ENCODE measurements around the gene PRDM15. TPM values are rescaled to one million over a fixed set of nuclear protein-coding genes. Genes with fewer than 3 reads are reported as not detected.

PRDM15 gene
- total and polyA plus RNA-seq, 2 donors (not counting 3 experiments of a cell fraction or from before 2014, with no cell fraction given), result 11.8 to 12.9 TPM

DNA sequence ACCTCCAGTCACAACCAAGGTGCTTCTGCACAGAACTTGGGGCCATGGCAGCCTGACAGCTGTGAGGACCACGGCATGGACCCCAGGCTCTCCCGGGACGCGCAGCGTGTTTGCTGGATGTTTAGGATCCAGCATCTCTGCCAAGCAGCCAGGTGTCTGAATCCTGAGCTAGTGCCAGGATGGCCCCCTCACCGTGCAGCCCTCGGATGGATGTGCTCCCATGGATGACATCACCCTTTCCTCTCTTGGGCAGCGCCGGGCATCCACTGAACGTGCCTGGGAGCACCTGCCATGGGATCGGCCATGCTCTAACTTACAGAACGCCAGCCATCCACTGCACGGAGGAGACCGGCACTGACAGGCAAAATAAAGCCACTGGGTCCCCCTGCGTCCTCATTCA is 53.9 kb downstream of the PRDM15 start:
- no peak for DNase-seq (ENCODE audit: low read depth, low spot score)
- H3K27me3 ChIP-seq (ENCODE audit: control insufficient read depth in 2 of 2, insufficient read depth in 2 of 2, low read length in 2 of 2), result no peaks in the 10 kb centered on the region
- H3K9me3 ChIP-seq (replicated peaks; ENCODE audit: control insufficient read depth, insufficient read depth, low read length), result no peaks in the 10 kb centered on the region
- H3K9ac ChIP-seq (replicated peaks; ENCODE audit: extremely low read depth, insufficient read depth, low read length), result no peak overlapping the region
- CTCF ChIA-PET, result interaction anchor here (1.1 to 1.3 kb wide), 2 partner anchors 8 to 292 kb away, joined by 6 to 9 read pairs; no protein-coding TSS in a partner anchor
- H3K27ac ChIP-seq (ENCODE audit: insufficient read depth, low read depth, low read length), result no peak overlapping the region
- intact Hi-C loops (cut with micrococcal nuclease), result no loop called here
- H3K4me3 ChIP-seq (replicated peaks in 1 of 3; ENCODE audit: insufficient read depth in 1 of 3, low read depth in 1 of 3, low read length in 3 of 3), result no peak overlapping the region
- H3K79me2 ChIP-seq (ENCODE audit: control insufficient read depth, insufficient read depth, low read length), result no peaks in the 10 kb centered on the region
- no peak overlapping the region for H3K4me2 ChIP-seq (ENCODE audit: insufficient read depth, low read length)
- no TSS peak for BruUV-seq (replicated peaks)
- dilution Hi-C loops (cut with MboI; ENCODE audit: extremely low pct_ligation_motif_present, low sequenced_read_pairs), result no loop called here
- no peak overlapping the region for H2AFZ ChIP-seq (ENCODE audit: low read depth, low read length)
- H3K4me1 ChIP-seq (ENCODE audit: control insufficient read depth, extremely low read depth, insufficient read depth, low read length), result no peaks in the 10 kb centered on the region
- H3K9me1 ChIP-seq (replicated peaks; ENCODE audit: control insufficient read depth, extremely low read depth, insufficient read depth, low read length), result no peaks in the 10 kb centered on the region
- H3K36me3 ChIP-seq (ENCODE audit: control insufficient read depth in 2 of 2, extremely low read depth in 1 of 2, insufficient read depth in 2 of 2, low read length in 2 of 2), result no peaks in the 10 kb centered on the region
- POLR2A ChIA-PET, result no interaction called here
- FAIRE-seq, result no peak
- H4K20me1 ChIP-seq (replicated peaks; ENCODE audit: control insufficient read depth, extremely low read depth, insufficient read depth, low read length), result no peaks in the 10 kb centered on the region
- TF ChIP-seq CTCF (IDR thresholded peaks at IDR 0.05; ENCODE audit: extremely low read depth in 1 of 2, insufficient read depth in 1 of 2, low read depth in 1 of 2, low read length in 2 of 2) (no peak), FOS (IDR thresholded peaks at IDR 0.05; ENCODE audit: borderline replicate concordance, insufficient read depth, low read length) (no peak)

- no peak for DNase-seq (ENCODE audit: low read depth, low spot score)
- no peak overlapping the region for H2AFZ ChIP-seq (ENCODE audit: low read depth, low read length)
- no TSS peak for BruUV-seq (replicated peaks)
- dilution Hi-C loops (cut with MboI; ENCODE audit: extremely low pct_ligation_motif_present, low sequenced_read_pairs) (no loop called here), intact Hi-C loops (cut with micrococcal nuclease) (no loop called here)
- TF ChIP-seq POLR2AphosphoS5 (IDR thresholded peaks at IDR 0.05; ENCODE audit: insufficient read depth, low read depth, low read length) (no peak), FOS (IDR thresholded peaks at IDR 0.05; ENCODE audit: borderline replicate concordance, insufficient read depth, low read length) (no peak), GATA2 (IDR thresholded peaks at IDR 0.05; ENCODE audit: insufficient read depth, insufficient read length, low read depth, low read length) (no peak), EZH2 (IDR thresholded peaks at IDR 0.05; ENCODE audit: borderline replicate concordance, low read depth, low read length, severe bottlenecking) (no peak), POLR2A (IDR thresholded peaks at IDR 0.05; ENCODE audit: low read depth, low read length) (no peak), CTCF (IDR thresholded peaks at IDR 0.05; ENCODE audit: extremely low read depth in 1 of 2, insufficient read depth in 1 of 2, low read depth in 1 of 2, low read length in 2 of 2) (no peak), JUN (IDR thresholded peaks at IDR 0.05; ENCODE audit: borderline replicate concordance, insufficient read depth, insufficient read length, low read depth) (no peak), MYC (IDR thresholded peaks at IDR 0.05; ENCODE audit: low read depth, low read length) (no peak), MAX (IDR thresholded peaks at IDR 0.05; ENCODE audit: insufficient read depth, insufficient read length) (no peak)
- no peaks in the 10 kb centered on the region for H3K4me1 ChIP-seq (ENCODE audit: control insufficient read depth, extremely low read depth, insufficient read depth, low read length)
- no peak overlapping the region for H3K9ac ChIP-seq (replicated peaks; ENCODE audit: extremely low read depth, insufficient read depth, low read length)
- FAIRE-seq, result no peak
- no peaks in the 10 kb centered on the region for H4K20me1 ChIP-seq (replicated peaks; ENCODE audit: control insufficient read depth, extremely low read depth, insufficient read depth, low read length)
- POLR2A ChIA-PET, result no interaction called here
- no peak overlapping the region for H3K4me2 ChIP-seq (ENCODE audit: insufficient read depth, low read length)
- no peaks in the 10 kb centered on the region for H3K9me3 ChIP-seq (replicated peaks; ENCODE audit: control insufficient read depth, insufficient read depth, low read length)
- H3K9me1 ChIP-seq (replicated peaks; ENCODE audit: control insufficient read depth, extremely low read depth, insufficient read depth, low read length), result no peaks in the 10 kb centered on the region
- H3K4me3 ChIP-seq (replicated peaks in 1 of 3; ENCODE audit: insufficient read depth in 1 of 3, low read depth in 1 of 3, low read length in 3 of 3), result no peak overlapping the region
- H3K79me2 ChIP-seq (ENCODE audit: control insufficient read depth, insufficient read depth, low read length), result no peaks in the 10 kb centered on the region
- CTCF ChIA-PET, result interaction anchor here (0.5 to 1.3 kb wide), 3 partner anchors 8 to 293 kb away, joined by 3 to 9 read pairs (median 6); no protein-coding TSS in a partner anchor
- no peaks in the 10 kb centered on the region for H3K27me3 ChIP-seq (ENCODE audit: control insufficient read depth in 2 of 2, insufficient read depth in 2 of 2, low read length in 2 of 2)
- H3K36me3 ChIP-seq (ENCODE audit: control insufficient read depth in 2 of 2, extremely low read depth in 1 of 2, insufficient read depth in 2 of 2, low read length in 2 of 2), result no peaks in the 10 kb centered on the region
- H3K27ac ChIP-seq (ENCODE audit: insufficient read depth, low read depth, low read length), result no peak overlapping the region
These were observed 54.5 kb downstream of the PRDM15 start for GRCh38 chr21:41824466-41825207.
